ENCODE measurements around the gene ABCC3.
A peak's percentile ranks its signal among the peaks of the same experiment; 100 is the strongest.
"Not testable (repeated sequence)": the region's sequence is repeated elsewhere in the genome, so short reads cannot be mapped to it uniquely, and the experiment has no call there.

Gene ABCC3

DNA sequence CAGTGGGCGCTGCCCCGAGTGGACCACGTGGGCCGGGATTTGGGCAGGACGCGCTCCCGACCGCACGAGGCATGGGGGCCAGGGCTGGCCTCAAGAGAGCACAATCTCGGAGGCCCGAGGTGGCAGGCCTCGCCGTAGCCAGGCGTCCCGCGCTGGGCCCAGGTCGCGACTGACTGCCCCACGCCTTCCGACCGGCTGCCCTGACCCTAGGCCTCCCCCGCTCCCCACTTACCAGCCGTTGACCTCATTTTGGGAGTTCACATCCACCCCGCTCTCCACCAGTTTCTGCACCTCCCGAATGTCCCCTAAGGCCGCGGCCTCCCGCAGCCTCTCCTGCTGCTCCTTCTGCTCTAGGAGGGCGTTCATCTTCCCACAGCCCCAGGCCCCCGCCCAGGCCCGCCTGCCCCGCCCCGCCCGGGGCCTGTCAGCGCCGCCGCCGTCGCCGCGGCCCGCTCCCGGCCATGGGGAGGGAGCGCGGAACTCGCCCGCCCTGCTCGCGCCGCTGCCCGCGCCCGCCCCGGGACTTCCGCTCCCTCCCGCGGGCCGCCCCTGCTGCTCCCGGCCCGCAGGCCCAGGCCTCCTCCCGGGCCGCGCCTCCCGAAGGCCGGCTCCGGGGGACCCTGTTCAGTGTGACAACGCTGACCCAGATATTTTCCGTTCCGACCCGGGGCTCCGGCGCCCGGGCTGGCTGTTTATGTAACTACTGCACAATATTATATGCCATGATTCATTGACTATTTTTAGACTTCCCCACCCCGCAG, 72.8 kb downstream of the ABCC3 start, which contains the start of gene ANKRD40:
Gene ANKRD40 (minus strand): TSS at position 626 of the 761 bp plus-strand sequence. CDS start 260 bp downstream, at position 366.
- DNase-seq (ENCODE audit: low read depth): peak; percentile 83

DNA sequence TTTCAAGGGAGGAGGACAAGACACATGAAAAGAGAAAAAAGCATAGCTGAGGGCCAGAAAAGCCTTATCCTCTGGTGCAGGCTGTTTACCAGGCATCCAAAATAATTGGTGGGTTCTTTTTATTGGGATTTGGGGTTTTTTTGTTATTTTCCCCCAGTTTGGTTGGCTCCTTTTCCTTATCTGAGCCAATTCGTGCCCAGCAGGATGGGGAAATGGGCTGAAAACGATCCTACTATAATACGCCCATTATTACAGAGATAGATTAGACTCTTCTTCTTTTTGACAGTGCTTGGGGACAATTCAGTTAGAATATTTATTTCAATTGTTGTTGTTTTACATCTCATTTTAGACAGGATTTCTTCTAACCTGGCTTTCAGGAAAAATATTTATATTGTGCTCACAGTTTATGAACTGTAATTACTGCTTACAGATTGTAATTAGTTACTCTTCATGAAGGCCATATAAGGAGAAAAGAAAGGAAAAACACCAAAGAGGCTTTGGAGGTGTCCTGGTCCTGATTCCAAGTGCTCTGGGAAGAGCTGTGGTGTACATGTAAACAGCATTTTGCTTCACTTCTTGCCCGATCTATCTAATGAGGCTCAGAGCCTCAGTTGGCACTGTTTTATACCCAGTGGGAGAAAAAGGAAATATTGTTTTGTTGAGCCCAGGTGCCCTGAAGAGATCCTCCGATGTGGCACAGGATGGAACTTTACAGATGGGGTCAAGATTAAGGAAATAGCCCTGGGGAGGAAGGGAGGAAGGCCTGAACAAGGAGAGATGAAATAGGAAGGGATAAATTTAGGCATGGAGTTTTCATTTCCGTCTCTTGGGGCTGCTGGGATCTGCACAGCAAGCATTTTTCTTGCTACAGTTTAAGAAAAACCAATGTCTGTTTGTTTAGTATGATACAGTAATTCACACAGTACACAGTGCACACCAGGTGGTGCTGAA, 73.6 kb downstream of the ABCC3 start:
- DNase-seq (ENCODE audit: low read depth): no peak

DNA sequence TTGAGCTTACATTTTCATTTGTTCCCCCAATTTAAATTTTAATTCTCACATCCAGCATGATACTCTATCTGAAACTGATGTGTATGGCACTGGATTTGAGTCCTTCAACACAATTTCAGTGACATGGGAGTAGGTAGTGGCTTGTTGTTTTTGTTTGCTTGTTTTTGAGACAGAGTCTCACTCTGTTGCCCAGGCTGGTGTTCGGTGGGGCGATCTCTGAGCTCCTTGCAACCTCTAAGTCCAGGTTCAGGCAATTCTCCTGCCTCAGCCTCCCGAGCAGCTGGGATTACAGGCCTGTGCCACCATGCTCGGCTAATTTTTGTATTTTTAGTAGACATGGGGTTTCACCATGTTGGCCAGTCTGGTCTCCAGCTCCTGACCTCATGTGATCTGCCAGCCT, 74.4 kb downstream of the ABCC3 start:
- not testable (repeated sequence) for DNase-seq (ENCODE audit: low read depth)

DNA sequence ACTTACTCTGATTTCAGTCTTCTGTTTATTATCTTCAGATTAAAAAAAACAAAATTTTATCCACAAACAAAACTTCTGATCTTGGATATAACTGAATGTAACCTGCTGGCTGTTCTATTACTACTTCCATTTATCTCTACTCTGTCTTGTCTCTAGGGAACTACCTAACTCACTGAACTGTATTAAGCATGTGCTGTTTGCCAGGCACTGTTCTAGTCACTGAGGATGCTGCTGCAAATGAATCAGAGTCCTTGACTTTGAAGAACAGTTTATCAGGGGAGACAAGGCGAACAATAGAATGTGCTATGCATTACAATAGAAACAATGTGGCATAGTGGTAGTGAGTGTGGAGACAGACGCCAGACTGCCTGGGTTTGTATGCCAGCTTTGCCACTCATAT, 75.3 kb downstream of the ABCC3 start:
- DNase-seq (ENCODE audit: low read depth): no peak

DNA sequence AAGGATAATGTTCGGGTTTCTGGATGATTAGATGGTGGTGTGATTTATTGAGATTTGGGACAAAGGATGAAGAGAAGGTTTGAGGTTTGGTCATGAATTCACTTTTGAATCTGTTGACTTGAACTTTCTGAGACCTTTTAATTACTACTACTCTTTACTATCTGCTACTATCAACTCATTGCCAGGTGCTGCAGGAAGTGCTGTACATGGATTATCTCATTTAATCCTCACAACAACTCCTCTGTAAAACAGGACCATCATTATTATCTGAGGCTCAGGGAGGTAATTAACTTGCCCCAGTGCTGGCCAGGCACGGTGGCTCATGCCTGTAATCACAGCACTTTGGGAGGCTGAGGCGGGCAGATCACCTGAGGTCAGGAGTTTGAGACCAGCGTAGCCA, 76.0 kb downstream of the ABCC3 start:
- DNase-seq (ENCODE audit: low read depth): no peak

DNA sequence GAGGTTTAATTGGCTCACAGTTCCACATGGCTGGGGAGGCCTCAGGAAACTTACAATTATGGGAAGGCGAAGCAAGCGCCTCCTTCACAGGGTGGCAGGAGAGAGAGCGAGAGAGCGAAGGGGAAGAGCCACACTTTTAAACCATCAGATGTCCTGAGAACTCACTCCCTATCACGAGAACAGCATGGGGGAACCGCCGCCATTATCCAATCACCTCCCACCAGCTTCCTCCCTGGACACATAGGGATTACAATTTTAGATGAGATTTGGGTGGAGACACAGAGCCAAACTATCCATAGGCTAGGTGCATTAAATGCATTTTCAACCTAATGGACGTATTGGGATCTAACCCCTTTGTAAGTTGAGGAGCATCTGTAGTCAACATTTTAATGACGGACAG, 78.0 kb downstream of the ABCC3 start:
- no peak for DNase-seq (ENCODE audit: low read depth)

DNA sequence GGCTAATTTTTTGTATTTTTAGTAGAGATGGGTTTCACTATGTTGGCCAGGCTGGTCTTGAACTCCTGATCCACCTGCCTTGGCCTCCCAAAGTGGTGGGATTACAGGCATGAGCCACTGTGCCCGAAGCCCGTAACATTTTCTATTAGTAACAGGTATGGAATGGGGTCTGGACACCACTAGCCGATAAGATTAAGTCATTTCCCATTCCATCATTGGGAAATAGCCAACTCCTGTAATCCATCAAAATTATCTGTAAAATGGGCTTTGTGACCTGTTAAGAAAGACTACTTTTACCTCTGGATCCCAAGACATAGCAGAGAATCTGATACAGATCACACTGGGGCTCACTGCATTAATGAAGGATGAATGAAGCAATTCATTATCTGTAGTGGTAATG, 80.8 kb downstream of the ABCC3 start:
- no peak for DNase-seq (ENCODE audit: low read depth)

DNA sequence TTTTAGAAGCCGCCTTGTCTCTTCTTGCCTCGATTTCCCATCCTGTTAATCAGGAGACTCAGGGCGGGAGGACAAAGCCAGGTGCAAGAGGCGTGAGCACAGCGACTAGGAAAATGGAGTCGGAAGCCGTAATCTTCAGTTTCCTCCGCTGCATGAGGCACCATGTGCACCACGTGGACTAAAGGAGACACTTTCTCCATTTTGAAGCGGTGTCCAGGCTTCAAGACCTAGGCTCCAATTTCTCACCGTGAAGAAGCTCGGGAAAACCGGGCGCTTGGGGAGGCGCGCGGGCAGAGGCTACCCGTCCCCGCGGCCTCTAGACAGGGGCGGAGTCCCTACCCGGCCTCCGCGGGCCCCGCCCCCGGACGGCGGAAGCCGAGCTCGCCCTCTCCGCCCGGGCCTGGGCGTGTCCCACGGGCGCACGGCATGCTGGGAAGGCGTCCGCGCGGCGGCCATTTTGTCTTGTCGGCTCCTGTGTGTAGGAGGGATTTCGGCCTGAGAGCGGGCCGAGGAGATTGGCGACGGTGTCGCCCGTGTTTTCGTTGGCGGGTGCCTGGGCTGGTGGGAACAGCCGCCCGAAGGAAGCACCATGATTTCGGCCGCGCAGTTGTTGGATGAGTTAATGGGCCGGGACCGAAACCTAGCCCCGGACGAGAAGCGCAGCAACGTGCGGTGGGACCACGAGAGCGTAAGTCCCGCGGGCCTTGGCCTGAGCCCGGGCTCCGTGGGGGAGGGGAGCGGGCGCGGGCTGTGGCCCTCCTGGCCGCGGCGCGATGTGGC, 84.7 kb downstream of the ABCC3 start, which contains the start of gene LUC7L3:
Gene LUC7L3 (plus strand): TSS at position 460 of the 780 bp plus-strand sequence. CDS start 130 bp downstream, at position 590.
- peak; percentile 89 for DNase-seq (ENCODE audit: low read depth)

DNA sequence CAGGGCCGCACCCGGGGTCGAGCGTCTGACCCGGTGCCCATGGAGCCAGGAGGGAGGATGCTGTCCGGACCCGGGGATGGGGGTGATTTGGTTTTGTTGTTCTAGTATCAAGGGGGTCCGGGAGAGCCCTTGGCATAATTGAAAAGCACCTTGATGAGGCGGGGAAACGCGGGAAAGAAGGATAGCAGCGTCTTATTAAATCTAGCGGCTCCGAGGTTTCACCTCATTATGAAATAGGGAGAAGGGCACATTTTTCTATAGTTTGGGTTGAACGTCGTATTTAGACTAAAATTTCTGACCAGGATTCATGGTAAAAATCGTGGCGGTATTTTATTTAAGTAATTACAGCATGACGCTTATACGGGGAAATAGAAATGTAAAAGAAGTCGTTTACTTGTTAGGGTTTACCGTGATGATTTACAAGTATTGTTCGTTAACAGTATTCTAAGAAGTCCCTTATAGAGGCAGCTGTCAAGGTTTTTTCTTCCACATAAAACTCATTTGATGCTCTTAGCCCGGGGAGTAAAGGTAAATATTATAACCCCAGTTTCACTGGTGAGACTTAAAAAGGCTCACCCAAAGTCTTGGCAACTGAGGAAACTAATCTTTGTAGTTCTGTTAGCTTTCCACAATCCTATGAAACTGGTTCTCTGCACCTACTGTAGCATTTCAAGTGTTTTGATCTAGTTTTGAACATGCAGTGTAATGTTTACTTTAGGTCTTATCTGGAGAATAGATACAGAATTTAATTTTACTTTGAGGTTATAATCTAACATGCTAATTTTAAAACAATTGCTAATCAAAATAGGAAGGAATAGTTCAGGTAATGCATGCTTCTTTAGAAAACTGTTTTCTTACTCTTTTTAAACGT, 85.5 kb downstream of the ABCC3 start:
- no peak for DNase-seq (ENCODE audit: low read depth)

DNA sequence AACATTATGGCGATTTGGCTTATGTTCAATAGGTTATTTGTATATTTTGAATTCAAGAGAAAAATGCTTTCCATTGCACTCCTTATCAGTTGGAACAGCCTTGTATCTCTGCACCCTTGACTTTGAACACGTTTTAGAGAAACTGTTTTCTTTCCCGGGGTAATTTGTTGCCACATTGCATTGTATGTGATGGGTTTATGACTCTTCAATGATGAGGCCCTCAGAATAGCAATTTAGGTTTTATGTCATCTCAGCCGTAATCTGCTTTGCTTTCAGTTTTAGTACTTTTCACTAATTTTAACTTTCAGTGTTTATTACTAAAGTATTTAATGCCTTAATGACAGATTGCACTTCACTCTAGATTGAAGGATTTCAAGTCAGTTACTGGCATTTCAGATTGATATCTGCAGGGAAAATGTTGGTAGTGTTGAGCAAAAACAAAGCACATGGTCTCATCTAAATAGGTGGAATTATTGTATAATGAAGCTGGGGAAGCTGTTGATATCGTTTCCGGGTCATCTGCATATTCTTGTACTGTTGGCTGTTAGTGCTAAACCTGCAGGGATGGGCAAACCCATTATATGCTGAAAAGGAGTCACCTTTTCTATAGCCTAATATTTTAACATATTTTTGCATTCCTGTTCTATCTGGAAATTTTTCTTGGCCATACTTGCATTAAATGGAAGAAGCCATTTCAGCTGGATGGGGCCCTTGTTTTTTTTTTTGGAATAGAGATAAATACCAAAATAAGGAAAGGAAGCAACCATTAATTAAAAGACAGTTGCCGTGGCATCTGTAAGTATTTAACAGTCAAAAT, 86.7 kb downstream of the ABCC3 start:
- DNase-seq (ENCODE audit: low read depth): no peak

DNA sequence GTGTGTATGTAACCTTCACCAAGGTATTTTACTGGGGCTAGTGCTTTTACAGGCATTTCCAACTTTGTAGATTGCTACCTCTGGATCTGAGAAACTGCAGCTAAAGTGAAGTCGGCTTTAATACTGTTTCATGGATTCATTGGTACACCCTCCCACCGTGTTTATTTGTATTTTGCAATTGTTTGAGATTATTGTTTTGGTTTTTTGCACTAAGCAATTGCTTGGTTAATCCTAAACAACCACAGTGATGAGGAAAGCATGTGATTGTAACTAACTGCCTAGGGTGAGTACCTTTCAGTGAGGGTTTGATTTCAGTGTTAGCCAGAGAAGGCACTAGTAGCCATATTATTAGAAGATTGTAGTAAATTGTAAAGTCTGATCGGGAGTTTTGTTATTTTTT, 88.1 kb downstream of the ABCC3 start:
- no peak for DNase-seq (ENCODE audit: low read depth)

DNA sequence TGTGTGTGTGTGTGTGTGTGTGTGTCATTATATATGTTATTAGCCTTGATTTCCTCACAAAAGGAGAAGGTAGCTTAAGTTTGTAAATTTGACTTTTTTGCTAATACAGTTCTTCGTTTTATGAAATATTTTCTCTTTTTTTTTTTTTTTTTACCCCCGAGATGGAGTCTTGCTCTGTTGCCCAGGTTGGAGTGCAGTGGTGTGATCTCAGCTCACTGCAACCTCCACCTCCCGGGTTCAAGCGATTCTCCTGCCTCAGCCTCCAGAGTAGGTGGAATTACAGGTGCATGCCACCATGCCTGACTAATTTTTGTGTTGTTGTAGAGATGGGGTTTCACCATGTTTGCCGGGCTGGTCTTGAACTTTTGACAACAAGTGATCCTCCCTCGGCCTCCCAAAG, 89.9 kb downstream of the ABCC3 start:
- DNase-seq (ENCODE audit: low read depth): not testable (repeated sequence)

DNA sequence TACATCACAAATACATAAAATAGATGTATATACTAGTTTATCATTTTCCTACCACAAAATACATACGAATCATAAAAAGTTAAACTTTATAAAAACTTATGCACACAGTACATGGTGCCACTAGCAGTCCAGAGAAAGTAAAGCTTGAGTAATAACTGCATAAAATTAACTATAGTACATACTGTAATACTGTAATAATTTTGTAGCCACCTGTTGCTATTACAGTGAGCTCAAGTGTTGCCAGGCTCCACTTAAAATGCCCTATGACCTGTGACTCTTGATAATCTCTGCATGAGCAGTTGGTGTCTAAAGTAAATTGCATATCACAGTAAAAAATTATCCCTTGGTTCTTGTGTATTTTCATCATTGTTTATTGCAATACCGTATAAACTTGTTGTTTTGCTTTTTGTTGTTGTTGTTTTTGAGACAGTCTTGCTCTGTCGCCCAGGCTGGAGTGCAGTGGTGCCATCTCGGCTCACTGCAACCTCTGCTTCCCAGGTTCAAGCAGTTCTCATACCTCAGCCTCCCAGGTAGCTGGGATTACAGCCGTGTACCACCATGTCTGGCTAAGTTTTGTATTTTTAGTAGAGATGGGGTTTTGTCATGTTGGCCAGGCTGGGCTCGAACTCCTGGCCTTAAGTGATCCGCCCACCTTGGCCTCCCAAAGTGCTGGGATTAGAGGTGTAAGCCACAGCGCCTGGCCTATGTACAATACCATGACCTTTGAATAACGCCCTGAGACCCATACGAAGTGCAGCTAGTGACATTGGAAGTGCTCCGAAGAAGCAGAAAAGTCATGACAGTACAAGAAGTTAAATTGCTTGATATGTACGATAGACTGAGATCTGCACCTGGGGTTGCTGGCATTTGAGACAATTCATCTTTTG, 91.3 kb downstream of the ABCC3 start:
- no peak for DNase-seq (ENCODE audit: low read depth)

DNA sequence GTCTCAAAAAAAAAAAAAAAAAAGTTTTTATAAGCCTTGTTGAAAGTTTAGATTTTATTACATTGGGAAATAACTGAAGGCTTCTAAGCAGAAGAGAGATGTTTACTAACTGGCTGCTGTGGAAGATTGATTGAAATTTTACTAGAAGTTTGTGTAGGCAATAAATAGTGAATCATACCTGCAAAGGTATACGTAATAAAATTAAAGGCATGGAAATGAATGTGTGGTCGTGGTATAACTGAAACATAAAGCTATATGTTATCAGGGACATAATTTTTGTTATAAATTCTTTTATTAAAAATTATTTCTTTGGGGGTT, 93.4 kb downstream of the ABCC3 start:
- DNase-seq (ENCODE audit: low read depth): no peak

DNA sequence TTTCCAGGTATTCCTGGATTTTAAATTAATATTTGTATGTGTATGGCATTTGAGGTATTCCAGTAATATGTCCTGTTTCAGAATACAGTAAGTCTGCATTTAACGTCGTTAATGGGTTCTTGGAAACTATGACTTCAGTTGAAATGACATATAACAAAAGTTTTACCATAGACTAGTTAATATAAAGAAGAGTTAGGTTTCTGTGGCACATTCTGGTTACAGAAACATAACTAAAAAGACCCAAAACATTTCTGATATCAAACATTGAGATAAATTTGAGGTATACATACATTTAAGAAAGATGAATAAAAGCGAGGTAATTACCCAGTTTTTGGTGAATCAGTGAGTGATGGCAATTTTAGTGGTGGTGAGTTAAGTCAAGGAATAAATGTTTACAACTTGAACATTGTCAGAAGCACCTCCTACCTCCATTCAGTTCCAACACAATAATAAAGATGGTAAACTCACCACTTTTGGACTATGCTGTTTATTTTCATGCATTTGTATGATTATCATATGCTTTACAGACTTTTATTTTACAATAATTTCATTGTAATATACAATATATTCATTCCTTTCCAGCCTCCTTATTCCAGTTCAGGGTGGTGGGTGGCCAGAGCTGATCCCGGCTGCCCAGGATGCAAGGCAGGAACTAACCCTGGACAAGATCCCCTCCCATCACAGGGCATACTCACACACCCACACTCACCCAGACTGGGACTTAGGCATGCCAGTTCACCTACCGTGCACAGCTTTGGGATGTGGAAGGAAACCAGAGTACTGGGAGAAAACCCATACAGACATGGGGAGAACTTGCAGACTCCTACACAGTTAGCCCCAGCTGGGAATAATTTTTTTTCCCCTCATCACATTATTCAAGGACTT, 94.4 kb downstream of the ABCC3 start:
- no peak for DNase-seq (ENCODE audit: low read depth)

DNA sequence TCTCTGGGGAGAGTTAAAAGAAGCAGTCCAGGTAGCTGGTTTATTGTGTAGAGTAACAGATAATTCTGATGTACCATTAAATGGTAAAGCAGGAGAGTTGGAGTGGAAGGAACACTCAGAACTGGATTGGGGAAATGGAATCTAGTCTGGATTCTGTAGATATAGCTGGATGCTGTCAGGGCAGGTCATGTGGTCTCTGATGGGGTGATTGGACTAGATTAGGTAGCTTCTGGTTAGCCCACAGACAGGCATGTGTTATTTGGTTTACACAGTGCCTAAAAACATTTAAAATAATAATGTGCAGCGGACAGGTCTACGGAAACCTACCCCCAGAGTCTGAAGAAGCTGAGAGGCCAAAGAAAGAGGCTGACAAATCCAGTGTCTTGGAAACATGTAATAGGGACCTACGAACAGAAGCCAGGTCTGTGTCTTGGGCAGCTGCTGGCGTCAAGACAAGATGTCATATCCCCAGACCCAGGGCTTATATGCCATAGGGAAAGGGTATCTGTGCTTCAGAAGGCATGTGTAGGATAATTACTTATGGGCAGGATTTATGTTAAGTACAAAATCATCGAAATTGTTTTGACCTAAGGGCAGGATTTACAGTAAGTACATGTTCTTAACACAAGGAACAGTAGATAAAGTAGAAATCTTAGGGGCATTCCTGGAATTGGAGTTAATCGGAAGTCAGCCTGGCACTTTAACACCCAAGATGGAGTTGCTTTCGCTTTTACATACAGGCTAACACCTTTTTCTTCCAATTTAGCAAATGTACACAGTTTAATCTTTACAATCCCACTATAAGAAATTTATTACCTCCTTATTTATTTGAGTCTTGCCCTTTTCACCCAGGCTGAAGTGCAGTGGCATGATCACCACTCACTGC, 97.1 kb downstream of the ABCC3 start:
- no peak for DNase-seq (ENCODE audit: low read depth)

DNA sequence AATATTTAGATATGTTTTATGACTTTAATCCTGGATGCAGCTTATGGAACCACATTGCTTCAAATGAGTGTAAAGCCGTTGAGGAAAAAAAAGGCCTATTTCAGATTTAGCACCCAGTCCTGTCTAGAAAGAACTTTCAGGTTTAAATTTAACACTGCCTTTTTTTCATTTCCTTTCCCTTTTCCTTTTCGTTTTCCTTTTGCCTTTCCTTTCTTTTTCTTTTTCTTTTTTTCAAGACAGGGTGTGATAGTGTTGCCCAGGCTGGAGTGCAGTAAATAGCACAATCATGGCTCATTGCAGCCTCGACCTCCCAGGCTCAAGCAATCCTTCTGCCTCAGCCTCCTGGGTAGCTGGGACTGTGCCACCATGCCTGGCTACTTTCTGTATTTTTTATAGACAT, 100.6 kb downstream of the ABCC3 start:
- no peak for DNase-seq (ENCODE audit: low read depth)

All from stimulated activated CD4-positive, alpha-beta T cell treated with anti-CD3 and anti-CD28 coated beads, Interleukin-2, amount 100 ng/mL, for 4 hours (primary cell).